Measurements from ENCODE around the gene ZNRF4.

The ZNRF4 gene

GRCh38 chr19:5495792-5496191 is 40.6 kb downstream of the ZNRF4 start:
- ChIA-PET POLR2A (no interaction called here), CTCF (no interaction called here)

GRCh38 chr19:5497297-5497696 is 42.1 kb downstream of the ZNRF4 start:
- H3K27ac ChIP-seq (ENCODE audit: extremely low read depth, low read depth, low read length): no peak overlapping the region
- H3K36me3 ChIP-seq (ENCODE audit: control insufficient read depth in 2 of 2, insufficient read depth in 1 of 2, low read length in 2 of 2): no peaks in the 10 kb centered on the region
- H3K4me1 ChIP-seq (ENCODE audit: control insufficient read depth, insufficient read depth, low read length): no peaks in the 10 kb centered on the region
- ChIA-PET CTCF (interaction anchor here (0.6 kb wide), 1 partner anchor 24 kb away, joined by 3 read pairs; no protein-coding TSS in a partner anchor), POLR2A (interaction anchor here (0.7 kb wide), 1 partner anchor 49 kb away, joined by 8 read pairs; no protein-coding TSS in a partner anchor)
- H3K4me3 ChIP-seq (ENCODE audit: low read depth, low read length): no peak overlapping the region
- no peaks in the 10 kb centered on the region for H3K9me3 ChIP-seq (ENCODE audit: control insufficient read depth, insufficient read depth, low read depth, low read length)
- peak; percentile 98 for TF ChIP-seq ZNF623 (tag by site-specific recombination; IDR thresholded peaks at IDR 0.05)
- no peak for TF ChIP-seq SETDB1 (IDR thresholded peaks at IDR 0.05; ENCODE audit: insufficient read length, low read length)
- TF ChIP-seq ZNF692 (tag by site-specific recombination; IDR thresholded peaks at IDR 0.05): no peak
- peak; percentile 9; the same call in 1 of the 2 replicates for TF ChIP-seq ZNF280D (tag by site-specific recombination; IDR thresholded peaks at IDR 0.05)
- no peak for TF ChIP-seq ZNF626 (tag by site-specific recombination; IDR thresholded peaks at IDR 0.05)
- no peak for TF ChIP-seq BCL11A (tag by site-specific recombination; IDR thresholded peaks at IDR 0.05; ENCODE audit: low read depth)
- TF ChIP-seq HOXD13 (CRISPR knock-in tag; IDR thresholded peaks at IDR 0.05; ENCODE audit: borderline replicate concordance): no peak

More at GRCh38 chr19:5495792-5496191, 40.6 kb downstream of the ZNRF4 start:
- Histone ChIP-seq H3K4me1 (ENCODE audit: control insufficient read depth, insufficient read depth, low read length) (no peaks in the 10 kb centered on the region), H3K36me3 (ENCODE audit: control insufficient read depth in 2 of 2, insufficient read depth in 1 of 2, low read length in 2 of 2) (no peaks in the 10 kb centered on the region), H3K4me3 (ENCODE audit: low read depth, low read length) (no peak overlapping the region), H3K27ac (ENCODE audit: extremely low read depth, low read depth, low read length) (no peak overlapping the region), H3K9me3 (ENCODE audit: control insufficient read depth, insufficient read depth, low read depth, low read length) (no peaks in the 10 kb centered on the region)
- TF ChIP-seq ZNF398 (tag by site-specific recombination; IDR thresholded peaks at IDR 0.05) (0 out of 2 replicates have a peak, but pooled peaks have one; percentile 42), ZNF423 (tag by site-specific recombination; IDR thresholded peaks at IDR 0.05) (no peak)

GRCh38 chr19:5498830-5499550 is 43.8 kb downstream of the ZNRF4 start:
- H3K9me3 ChIP-seq (ENCODE audit: control insufficient read depth, insufficient read depth, low read depth, low read length): no peaks in the 10 kb centered on the region
- no peaks in the 10 kb centered on the region for H3K4me1 ChIP-seq (ENCODE audit: control insufficient read depth, insufficient read depth, low read length)
- H3K27ac ChIP-seq (ENCODE audit: extremely low read depth, low read depth, low read length): no peak overlapping the region
- no peak overlapping the region for H3K4me3 ChIP-seq (ENCODE audit: low read depth, low read length)
- POLR2A ChIA-PET: no interaction called here
- TF ChIP-seq ZNF629 (tag by site-specific recombination; IDR thresholded peaks at IDR 0.05): no peak
- CTCF ChIA-PET: interaction anchor here (2.0 kb wide), 1 partner anchor 12 kb away, joined by 5 read pairs; no protein-coding TSS in a partner anchor
- H3K36me3 ChIP-seq (ENCODE audit: control insufficient read depth in 2 of 2, insufficient read depth in 1 of 2, low read length in 2 of 2): no peaks in the 10 kb centered on the region

- H3K27ac ChIP-seq (ENCODE audit: extremely low read depth, low read depth, low read length): no peak overlapping the region
- no peaks in the 10 kb centered on the region for H3K36me3 ChIP-seq (ENCODE audit: control insufficient read depth in 2 of 2, insufficient read depth in 1 of 2, low read length in 2 of 2)
- H3K4me3 ChIP-seq (ENCODE audit: low read depth, low read length): no peak overlapping the region
- CTCF ChIA-PET: interaction anchor here (1.2 to 3.3 kb wide), 2 partner anchors 15 to 34 kb away, joined by 3 to 21 read pairs; no protein-coding TSS in a partner anchor
- H3K4me1 ChIP-seq (ENCODE audit: control insufficient read depth, insufficient read depth, low read length): no peaks in the 10 kb centered on the region
- POLR2A ChIA-PET: no interaction called here
- H3K9me3 ChIP-seq (ENCODE audit: control insufficient read depth, insufficient read depth, low read depth, low read length): no peaks in the 10 kb centered on the region
- TF ChIP-seq YY2 (tag by site-specific recombination; IDR thresholded peaks at IDR 0.05) (0 out of 2 replicates have a peak, but pooled peaks have one; percentile 13), ZNF148 (tag by site-specific recombination; IDR thresholded peaks at IDR 0.05; ENCODE audit: borderline replicate concordance) (no peak), ZSCAN18 (tag by site-specific recombination; IDR thresholded peaks at IDR 0.05) (no peak), ZNF596 (tag by site-specific recombination; IDR thresholded peaks at IDR 0.05) (no peak; the same call in 1 of the 2 replicates)
These were observed 46.7 kb downstream of the ZNRF4 start for GRCh38 chr19:5501907-5502306.

Measured in HEK293 (cell line).